GM12873 (cell line): Measurements from ENCODE around the gene FAHD1.

ENCODE experiments used
- TF ChIP-seq, protein P1 (sequence below): IDR thresholded peaks from 2 replicates; pipeline ENCODE4 v1.5.1; 2012; ENCODE audit warnings: low read depth, mild to moderate bottlenecking, moderate library complexity, low read length, control low read depth; ENCODE audit not compliant: insufficient read depth; ENCODE audit errors: missing control alignments

Gene FAHD1

DNA sequence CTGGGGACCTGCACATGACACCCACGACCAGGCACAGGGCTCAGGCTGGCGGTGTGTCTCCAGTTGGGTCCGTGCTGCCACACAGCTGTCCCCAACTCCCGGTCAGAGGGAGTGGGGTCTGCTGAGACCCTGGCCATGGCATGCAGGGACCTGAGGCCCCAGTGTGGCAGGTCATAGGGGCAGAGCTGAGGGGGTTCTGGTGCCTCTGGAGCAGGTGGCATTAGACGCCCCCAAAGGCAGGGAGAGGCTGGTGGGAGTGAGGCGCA lies 40.0 kb upstream of the FAHD1 start:
- TF ChIP-seq, protein P1, sequence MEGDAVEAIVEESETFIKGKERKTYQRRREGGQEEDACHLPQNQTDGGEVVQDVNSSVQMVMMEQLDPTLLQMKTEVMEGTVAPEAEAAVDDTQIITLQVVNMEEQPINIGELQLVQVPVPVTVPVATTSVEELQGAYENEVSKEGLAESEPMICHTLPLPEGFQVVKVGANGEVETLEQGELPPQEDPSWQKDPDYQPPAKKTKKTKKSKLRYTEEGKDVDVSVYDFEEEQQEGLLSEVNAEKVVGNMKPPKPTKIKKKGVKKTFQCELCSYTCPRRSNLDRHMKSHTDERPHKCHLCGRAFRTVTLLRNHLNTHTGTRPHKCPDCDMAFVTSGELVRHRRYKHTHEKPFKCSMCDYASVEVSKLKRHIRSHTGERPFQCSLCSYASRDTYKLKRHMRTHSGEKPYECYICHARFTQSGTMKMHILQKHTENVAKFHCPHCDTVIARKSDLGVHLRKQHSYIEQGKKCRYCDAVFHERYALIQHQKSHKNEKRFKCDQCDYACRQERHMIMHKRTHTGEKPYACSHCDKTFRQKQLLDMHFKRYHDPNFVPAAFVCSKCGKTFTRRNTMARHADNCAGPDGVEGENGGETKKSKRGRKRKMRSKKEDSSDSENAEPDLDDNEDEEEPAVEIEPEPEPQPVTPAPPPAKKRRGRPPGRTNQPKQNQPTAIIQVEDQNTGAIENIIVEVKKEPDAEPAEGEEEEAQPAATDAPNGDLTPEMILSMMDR = no peak

DNA sequence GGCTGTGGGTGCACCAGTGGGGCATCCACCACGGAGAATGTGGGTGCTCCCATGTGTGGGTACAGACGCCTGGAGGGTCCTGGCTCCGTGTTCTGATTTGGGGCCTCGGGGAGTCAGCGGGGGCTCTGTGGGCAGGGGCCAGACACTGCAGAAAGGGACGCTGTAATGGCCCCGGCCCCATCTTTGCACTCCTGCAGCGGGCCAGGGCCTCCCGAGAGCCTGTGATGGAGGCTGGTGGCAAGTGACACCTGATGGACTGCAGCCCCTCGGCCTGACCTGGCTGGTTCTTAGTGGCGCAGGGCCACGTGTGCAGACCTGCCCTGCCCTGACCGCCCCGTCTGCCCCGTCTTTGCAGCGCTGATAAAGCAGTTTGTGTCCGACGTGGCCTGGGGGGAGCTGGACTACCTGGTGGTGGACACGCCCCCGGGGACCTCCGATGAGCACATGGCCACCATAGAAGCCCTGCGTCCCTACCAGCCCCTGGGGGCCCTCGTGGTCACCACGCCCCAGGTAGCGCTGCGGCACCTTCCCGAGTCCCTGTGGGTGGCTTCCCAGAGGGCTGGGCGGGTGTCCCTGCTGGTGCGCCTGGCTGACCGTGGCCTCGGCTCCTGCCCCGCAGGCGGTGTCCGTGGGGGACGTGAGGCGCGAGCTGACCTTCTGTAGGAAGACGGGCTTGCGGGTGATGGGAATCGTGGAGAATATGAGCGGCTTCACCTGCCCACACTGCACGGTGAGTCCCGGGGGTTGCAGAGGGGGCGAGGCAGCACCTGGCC lies 39.5 kb upstream of the FAHD1 start:
- TF ChIP-seq, protein P1 = no peak

DNA sequence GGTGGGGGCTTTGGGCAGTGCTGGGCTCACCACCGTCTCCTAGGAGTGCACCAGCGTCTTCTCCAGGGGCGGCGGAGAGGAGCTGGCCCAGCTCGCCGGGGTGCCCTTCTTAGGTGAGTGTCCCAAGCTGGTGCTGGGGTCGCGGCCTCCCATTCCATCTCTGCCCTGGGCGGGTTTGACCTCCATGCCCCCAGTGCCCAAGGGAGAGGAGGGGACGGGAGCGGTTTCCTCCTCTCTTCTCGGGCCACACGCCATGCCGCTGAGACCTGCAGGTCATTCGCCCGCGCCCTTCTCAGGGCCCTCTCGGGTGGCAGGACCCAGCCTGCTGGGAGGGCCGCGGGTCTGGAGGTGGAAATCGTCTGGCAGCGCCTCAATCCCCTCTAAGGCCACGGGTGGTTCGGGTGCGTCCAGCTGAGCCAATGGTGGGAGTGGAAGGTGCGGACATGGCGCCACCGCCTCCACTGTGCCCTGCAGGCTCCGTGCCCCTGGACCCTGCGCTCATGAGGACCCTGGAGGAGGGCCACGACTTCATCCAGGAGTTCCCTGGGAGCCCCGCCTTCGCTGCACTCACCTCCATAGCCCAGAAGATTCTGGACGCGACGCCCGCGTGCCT lies 38.8 kb upstream of the FAHD1 start:
- TF ChIP-seq, protein P1 = no peak

DNA sequence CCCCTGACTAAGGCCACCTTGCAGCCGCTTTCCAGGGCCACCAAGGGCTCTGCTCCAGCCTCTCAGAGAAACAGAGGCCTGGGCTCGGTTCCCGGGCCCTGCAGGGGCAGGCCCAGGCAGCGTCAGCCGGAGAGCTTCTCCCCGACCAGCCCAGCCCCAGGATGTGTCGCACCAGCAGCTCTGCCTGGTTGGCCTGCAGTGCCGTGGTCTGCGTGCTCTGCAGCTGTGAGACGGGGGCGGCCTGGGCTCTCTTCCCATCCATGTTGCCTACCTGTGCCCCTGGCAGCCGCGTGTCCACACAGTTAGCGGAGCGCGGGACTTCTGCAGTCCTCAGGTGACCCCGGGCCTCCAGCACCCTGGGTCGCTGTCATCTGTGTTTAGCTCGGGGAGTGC lies 38.3 kb upstream of the FAHD1 start:
- TF ChIP-seq, protein P1 = no peak

DNA sequence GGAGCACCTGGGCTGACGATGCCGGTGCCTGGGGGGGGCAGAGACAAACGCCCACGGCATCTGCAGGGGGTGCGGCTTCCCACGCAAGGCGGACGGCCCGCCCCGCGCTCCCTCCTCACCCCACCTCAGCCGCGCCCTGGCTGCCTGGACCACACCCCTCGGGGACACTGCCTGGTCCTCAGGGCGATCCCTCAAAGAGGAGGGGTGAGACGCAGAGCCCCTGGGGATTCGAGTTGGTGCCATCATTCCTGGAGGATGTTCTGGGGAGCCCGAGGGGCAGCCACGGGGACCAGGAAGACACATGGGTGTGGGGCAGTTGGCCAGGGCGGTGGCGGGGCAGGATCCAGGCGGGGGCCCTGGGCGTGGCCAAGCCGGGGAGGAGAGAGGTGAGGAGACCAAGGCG lies 37.4 kb upstream of the FAHD1 start:
- TF ChIP-seq, protein P1 = no peak

DNA sequence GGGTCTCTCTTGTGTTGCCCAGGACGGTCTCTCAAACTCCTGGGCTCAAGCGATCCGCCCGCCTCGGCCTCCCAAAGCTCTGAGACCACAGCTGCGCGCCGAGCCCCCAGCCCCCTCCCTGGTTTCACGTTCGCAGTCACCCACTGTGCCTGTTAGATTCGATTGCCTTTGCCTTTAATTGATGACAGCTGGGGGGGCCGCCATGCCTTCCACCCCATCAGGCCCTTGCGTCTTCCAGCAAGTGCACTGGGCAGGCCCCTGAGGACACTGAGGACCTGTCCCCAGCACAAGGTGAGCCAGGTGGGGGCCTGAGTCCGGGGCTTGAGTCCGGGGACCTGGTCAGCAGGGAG lies 36.8 kb upstream of the FAHD1 start:
- TF ChIP-seq, protein P1 = no peak

DNA sequence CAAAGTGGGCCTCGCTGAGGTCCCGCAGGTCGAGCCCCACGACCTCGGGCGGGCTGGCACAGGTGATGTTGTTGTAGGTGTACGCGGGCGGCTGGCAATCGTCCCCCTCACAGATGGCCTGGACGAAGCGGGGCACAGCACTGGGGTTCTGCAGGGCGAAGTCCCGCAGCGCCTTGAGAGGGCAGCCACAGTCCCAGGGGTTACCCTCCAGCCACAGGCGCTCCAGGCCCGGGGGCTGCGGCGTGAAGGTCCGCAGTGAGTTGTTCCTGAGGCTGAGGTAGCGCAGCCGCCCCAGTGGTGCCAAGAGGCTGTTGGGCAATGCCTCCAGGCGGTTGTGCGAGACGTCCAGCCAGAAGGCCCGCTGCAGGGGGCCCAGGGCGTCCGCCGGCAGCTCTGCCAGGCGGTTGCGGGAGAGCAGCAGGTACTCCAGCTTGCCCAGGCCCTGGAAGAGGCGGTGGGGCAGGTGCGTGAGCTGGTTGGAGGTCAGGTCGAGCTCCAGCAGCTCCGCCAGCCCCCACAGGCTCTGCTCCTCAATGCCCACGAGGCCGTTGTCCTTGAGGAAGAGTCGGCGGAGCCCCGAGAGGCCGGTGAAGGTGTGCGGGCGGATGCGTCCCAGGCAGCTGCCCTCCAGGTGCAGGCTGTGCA lies 36.3 kb upstream of the FAHD1 start:
- TF ChIP-seq, protein P1 = no peak
